ENCODE results near the gene NKX3-2.

NKX3-2 gene

DNA sequence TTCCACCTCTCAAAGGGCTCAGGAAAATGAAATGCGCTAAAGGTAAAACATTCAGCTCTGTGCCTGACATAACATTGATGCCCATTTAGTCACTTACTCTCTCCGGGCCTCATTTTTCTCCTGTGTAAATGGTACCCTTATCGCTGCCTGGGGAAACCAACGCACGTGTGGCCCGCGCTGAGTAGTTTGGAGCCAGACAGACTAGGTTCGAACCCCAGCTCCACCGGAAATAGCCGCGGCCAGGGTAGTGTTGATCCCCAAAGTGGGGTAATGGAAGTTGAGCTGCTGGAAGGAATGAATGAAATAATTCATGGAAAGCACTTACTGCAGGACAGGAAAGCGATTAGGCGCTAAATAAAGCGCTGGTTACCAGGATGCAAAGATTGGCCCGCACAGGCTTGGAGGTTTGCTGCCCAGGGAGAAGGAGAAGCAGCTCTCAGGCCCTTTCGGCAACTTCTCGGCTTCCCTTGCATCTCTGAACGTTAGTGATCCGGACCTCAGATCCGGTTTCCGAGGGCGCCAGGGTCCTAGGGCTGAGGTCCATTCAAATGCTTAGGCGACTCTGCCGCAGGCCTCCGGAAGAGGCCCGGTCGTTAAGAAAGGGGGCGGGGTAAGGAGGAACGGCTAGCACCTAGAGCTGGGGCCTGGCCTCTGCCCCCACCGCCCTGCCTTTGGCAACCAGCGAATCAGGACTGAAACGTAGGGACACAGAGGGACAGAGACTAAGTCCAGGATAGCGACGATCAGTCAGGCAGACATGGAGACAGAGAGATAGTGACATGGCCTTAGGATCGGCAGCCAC, 13.3 kb downstream of the NKX3-2 start:
- DNase-seq, result no peak

DNA sequence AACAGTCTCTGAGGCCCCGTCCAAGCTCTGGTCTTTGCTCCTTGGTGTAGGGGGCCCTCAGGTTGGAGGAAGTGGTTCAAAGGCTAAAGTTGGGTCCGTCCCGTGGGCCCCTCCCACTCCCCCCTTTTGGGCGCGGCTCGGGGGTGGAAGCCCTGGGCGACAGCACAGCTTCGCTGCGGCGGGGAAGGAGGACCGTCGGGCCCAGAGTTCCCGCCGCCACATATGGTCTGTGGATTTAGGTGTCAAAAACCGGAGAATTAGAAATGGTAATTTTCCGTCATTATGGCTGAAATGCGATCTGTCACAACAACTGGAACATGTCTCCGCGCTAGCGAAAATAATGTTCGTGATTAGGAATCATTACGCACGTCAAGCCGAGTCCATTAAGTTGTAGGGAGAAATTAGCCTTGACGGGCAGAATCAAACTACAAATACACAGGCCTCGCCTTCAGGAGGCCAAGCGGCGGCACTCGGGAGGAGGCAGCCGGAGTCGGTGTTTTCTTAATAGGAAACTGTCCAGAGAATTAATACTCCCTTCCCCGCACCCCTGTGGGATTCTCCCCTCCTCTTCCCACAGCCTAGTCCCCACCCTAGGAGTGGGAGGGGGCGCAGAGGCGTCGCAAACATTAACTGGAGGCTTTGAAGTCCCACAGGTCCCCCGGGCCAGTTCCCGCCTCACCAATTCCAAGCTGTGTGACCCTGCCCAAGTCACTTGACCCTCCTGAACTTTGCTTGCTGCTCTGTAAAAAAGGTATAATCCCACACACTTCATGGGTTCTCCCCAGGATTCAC, 15.0 kb downstream of the NKX3-2 start:
- DNase-seq, result no peak

DNA sequence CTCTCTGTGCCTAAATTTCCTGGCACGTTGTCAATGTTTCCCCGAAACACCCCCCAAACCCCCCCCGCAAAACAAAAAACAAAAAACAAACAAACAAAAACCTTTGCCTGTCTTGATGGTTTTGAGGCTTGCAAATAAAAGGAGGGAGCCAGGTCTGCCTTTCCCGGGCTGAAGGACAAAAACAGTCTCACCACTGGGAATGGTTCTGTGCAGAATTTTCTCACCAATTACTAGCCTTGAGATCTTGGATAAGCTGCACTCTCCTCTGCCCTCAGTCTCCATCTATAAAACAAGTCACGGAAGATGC, 15.5 kb downstream of the NKX3-2 start:
- no peak for DNase-seq

DNA sequence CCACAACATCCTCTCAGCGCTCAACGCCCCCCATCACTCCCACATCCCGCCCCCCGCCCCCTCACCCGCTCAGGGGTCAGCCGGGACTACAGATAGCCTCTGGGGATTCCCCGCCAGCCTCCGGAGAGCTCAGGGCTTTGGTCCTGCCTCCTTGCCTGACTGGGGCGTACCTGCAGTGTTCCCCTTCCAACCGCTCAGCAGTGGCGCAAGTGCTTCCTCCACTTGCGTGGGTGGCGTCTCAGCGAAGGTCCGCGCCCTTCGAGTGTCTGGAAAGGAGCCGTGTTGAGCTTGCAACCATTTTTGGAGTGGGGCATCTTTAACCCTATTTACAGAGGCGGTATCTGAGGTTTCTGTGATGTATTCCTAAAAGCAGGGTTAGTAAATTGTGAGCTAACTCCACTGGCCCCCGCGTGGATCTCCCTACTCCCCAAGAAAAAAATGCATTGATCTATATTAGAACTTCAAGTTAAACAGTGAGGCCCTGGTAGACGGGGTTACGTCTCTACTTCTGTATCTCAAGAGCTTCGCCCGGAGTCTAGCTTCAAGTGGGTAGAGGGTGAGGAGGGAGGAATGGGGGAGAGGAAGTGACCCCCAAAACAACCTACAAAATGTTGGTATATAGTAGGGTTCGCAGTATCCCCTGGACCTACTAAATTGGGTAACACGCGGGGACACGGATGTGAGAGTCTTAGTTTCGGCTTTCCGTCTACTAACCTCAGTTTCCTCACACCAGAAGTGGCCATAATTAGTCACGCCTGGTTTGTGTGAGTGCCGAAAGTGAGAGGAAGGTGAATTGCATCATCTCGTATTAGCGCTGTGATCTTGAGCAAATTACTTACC, 16.1 kb downstream of the NKX3-2 start:
- DNase-seq, result no peak

DNA sequence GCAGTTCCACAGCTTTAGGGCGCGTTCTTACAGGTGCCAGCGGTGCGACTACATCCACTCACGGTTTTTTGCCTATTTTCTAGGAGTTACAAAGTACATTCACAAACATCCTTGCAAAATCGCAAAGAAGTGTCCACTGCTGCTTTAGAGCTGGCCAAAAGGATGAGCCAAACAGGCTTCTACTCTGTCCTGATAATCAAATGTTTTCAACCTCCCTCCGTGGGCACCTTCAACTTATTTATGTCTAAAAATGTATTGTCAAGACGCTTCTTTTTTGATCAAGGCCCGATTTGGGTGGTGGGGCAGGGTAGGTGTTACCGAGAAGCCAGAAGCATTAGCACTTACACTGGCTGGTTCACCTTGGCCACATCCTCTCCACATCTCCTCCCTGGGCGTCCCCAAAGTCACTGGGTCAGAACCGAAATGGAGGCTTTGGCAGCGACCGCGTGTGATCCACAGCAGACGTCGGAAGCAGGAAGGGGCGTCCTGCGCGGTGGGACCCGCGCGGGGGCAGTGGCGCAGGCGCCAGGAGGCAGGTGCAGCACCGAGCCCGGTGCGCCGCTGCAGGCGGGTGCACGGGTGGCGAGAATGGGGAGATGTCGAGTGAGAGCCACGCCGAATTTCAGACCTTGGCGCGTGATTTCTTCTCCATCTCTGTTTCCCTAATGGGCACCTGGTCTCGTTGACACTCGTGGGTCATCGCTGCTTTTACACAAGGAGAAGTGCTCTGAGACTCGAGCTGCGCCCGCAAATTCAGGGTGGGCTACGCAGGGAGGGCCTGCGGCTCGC, 16.9 kb downstream of the NKX3-2 start:
- no peak for DNase-seq

DNA sequence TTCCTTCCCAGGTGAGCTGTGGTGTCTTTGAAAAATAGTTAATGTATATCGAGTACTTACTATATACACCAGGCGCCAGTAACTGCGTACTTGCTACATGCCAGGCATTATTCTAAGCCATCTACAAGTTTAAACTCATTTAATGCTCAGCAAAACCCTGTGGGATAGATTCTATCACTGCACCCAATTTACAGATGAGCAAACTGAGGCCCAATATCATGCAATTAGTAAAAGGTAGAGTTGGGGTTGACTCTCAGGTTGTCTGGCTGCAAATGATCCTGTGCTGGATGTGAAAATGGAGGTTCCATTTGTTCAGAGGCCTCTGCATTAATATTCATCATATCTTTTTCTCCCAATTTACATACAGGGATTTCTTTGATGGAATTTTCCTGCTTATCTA, 17.6 kb downstream of the NKX3-2 start:
- DNase-seq, result no peak

DNA sequence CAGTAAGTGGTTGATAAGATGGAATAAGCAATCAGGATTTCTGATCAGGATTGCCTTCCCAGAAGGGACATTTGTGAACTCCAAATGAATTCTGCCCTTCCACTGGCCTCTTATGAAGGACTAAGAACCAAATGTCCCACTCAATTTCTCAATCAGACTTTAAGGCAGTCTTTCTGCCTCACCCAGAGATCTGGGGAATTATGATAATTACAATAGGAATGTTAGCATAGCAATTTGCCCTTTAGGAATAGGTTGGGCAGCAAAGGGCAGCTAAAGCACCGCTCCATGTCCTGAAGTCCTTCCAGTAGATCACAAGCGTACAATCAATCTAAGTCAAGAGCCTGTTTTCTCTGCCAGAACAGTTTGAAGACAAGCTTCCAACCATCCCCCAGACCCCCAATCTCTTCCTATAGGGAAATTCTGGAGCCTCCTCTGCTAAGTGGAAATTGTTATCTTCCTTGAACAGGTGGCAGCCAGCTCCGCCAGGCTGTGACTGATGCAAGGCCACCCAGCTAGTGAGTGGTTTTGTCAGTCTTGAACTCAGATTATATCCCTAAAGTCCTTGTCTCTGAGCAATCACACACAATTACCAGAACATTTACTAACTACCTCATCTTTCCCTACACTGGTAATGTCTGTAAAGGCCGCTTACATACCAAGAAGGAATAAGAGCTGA, 18.6 kb downstream of the NKX3-2 start:
- DNase-seq, result no peak

DNA sequence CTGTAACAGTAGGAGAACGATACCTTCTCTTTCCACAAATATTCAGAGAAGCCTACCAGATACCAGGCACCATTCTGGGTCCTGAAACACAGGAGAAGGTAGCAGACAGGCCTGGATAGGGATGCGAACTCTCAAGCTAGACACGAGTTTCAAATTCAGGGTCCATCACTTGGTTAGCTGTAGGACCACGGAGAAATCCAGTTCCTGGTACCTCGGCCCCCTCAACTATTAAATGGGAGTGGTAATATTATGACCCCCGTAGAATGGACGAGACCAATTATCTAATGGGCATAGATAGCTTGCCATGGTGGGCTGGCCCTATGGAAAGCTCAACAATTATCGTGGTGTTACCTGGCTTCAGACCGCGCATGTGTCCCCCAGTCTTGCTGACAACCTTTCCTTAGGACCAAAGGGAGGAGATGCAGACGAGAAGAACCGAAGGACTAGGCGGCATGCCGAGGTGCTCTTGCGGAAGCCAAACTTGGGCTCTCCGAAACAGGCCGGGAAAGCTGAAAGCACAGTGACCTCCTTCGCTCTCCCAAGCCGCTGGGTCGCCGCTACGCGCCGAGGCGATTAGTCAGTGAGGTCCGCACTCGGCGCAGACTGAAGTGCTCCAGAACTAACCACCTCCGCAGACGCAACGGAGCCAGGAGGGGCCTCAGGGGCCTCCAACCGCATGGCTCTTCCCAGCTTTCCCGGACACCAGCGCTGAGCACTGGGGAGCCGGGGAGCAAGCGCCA, 19.6 kb downstream of the NKX3-2 start:
- no peak for DNase-seq

DNA sequence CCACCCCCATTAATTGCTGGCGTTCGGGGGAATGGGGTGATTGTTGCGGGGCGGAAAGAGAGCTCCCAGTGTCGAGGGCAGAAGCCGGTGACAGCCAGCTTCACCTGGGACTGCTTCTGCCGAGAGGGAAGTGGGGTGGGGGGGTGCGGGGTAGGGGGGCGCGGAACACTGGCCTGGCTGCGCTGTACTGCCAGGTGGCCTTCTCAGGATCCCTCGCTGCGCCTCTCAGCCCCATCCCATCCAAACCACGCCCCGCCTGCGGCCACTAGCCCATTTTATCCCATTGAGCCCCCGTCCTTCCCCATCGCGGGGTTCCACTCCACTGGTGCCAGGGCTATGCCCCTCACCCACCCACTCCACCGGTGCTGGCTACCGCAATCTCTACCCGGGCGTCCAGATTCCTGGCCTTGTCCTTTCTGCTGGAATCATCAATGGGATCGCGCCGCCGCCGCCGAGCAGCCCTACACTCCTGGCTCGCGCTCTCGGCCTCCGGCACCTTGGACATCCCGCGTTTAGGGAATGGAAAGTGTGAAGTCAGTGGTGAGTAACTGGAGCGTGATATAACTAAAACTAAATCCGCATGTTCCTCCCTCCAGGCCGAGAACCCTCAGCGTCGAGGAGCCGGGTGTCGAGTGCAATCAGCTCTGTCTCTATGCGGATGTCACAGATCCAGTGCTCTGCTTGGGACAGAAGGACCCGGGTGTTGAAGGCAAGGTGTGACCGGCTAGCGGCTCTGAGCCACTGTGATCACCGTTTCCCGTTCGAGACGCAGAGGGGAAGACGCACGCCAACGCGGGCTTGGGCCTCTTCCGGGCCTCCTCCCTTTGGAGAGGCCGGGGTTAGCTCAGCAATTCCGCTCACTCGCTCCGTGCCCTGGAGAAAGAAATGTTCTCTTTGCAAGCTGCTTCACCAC, 20.5 kb downstream of the NKX3-2 start:
- no peak for DNase-seq

DNA sequence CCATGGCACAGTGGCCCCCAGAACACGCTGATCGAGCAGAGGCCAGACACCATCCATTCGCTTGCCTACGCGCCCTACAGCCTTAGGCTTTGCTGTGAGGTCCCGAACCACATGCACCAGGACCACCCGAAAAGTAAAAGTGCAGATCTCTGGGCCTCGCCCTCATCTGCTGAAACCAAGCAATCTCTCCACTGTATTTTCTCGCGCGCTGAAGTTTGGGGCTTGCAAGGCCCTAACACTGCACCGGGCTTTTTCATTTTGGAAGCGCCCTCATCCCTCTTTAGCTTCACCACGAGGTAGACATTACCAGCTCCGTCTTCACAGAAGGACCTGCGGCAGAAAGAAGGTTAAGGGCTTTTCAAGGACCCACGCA, 21.2 kb downstream of the NKX3-2 start:
- DNase-seq, result no peak

DNA sequence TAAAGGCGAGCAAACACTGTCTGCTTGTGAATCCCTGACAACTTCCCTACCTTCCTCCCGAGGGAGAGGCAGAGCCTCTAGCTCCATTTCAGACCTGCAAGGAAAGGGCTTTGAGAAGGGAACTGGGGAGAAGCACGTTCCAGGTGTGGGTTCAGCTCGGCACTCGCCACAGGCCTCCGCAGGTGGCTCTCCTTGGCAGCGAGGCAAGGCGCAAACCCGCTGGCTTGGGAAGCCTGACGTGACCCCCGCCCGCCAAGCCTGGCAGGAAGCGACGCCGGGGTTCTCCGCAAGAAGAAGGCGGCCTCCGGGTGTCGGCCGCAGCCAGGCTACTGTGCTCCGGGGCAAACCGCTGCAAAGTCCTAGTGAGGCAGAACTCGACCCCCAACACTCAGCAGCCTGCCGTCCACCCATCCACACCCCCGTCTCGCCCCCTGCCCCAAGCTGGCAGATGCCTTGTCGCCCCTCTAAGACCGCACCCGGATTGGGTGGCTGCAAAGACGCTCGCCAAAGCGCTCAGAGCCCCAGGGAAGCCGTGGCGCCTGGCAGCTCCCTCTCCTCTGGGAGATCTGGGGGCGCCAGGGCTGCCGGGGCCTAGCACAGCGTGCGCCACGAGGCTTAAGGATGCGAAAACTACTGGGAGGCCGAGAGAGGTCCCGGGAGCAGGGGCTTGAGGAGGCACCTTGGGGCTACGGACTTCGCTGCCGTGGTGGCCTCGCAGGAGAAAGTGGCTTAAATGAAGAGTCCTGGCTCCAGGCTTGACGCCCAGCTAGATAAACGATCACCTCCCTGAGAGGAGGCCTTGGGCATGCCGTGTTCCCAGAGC, 21.8 kb downstream of the NKX3-2 start:
- no peak for DNase-seq

DNA sequence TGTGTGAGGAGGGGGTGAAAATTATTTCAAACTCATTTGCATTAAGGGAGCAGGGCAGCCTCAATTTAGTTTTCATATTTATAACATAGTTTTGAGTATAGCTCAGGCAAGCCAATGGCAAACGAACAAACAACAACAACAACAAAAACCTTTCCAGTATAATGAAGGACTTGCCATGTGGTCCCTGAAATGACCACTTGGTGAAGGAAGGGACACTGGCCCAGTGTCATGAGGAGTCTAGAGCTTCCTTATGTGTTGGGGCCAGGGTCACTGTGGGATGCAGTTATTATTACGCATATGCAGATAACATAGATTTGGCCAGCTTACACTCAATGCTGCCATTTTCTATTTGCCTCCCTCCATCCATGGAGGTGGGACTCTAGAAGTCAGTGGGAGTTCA, 23.3 kb downstream of the NKX3-2 start:
- no peak for DNase-seq

DNA sequence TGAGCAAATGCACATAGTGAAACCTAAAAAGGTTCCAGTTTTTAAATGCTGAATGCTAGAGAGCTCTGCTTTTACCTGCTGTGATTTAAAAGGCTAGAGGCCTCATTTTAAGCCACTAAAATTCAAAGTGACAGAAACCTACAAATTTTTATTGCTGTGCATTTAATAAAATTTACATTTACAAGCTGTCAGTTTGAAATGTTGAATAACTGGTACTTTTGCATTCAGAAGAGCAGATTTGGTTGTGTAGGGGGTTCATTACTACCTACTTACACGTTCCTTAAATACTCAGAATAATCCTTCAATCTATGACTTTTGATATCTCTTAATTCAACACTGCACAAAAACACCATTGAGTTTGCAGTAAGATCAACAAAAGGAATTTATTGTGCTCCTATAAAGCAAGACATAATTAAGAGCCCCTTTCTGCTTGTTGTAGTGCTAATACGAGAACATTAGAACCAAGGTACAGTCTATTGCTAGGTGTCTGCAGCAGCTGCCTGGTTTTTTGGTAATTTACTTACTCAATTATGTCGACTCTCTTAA, 27.9 kb downstream of the NKX3-2 start:
- no peak for DNase-seq

DNA sequence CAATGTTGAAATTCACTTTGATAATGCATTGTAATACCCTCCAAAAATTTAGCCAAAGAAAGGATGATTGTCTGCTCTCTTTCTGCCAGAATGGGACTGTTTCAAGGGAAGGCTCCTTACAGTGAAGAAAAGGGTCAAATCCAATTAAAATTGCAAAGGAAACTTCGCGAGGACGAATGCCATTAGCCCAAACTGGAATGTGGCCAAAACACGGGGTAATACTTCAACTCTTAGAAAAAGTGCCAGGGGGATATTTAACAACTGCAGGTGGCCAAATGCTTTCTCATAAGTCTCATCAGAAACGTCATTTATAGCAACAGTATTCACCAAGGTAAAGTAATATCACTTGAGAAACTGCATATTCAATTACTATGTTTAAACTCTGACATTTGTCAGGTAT, 29.0 kb downstream of the NKX3-2 start:
- DNase-seq, result no peak

DNA sequence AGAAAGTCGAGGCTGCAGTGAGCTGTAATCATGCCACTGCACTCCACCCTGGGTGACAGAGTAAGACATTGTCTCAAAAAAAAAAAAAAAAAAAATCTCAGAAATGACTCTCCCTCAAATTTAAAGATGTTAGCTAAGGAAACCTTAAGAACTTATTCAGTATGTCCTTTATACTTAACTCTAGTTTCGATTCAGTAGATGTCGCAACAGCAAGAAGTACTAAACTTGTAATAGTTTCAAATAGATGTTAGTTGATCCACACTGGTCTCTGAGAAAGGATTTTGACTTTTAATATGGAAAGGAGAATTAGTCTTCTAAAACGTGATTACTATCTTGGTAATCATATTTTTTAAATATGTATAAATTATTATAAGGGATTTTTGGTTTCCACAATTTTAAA, 29.6 kb downstream of the NKX3-2 start:
- no peak for DNase-seq

DNA sequence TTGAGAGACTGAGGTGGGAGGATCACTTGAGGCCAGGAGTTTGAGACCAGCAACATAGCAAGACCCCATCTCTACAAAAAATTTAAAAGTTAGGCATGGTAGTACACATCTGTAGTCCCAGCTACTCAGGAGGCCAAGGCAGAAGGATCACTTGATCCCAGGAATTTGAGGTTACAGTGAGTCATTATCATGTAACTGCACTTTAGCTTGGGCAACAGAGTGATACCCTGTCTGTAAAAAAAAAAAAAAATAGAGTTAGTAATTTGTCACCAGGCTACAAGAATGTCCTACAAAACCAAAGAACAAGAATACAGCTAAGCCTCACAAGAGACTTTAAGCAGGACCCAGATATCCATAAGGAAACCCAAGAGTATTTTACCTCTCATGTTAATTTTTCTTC, 33.2 kb downstream of the NKX3-2 start:
- DNase-seq, result no peak

DNA sequence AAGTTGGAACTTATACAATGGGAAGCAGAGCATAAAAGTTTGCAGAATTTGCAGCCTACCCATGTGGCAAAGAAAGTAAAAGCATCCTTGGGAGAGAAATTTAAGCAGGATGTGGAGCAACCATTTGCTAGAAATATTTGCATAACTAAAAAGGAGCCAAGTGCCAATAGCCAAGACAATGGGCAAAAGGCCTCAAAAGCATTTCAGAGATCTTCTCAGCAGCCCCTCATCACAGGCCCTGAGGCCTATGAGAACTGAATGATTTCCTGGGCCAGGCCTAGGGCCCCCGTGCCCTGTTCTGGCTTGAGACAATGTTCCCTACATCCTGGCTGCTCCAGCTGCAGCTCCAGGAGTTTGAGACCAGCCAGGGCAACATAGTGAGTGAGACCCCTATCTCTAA, 34.9 kb downstream of the NKX3-2 start:
- no peak for DNase-seq

DNA sequence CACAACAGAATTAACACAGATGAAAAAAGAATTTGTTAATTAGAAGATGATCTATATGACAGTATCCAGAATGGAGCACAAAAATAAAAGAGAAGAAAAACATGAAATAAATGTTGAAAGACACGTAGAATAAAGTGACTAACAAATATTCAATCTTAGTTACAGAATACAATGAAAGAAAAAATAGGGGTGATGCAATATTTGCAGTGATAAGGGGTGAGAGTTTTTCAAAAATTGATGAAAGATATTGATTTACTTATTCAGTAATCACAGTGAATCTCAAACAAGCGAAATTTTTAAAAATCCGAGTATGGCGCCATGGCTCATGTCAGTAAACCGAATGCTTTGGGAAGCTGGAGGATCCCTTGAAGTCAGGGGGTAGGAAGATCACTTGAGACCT, 39.9 kb downstream of the NKX3-2 start:
- no peak for DNase-seq

DNA sequence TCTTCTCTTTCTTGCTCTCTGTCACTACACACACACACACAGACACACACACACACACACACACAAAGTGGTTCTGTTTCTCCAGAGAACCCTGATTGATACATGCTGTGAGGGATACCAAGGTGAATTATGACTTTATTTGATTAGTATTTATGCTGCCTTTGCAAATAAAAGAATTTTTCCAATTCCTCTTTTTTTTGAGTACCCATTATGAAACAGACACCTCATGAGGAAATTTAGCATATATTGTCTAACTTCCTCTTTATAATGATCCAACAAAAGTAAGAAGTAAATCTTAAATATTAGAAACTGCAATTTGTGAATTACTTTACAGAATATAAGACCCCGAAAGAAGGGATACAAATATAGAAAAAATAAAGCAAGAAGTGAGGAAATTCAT, 45.8 kb downstream of the NKX3-2 start:
- DNase-seq, result no peak

All from effector CD8-positive, alpha-beta T cell (primary cell).